HCT116 (cell line): ENCODE results near the gene LSAMP. TPM values are rescaled to one million over a fixed set of nuclear protein-coding genes. Genes with fewer than 3 reads are reported as not detected.

Source experiments
- ATAC-seq: fragments of 200-7000 bp; cut with Tn5 transposase; 2 replicates; pipeline ENCODE4 v1.9.1; 2020; ENCODE audit warnings: mild to moderate bottlenecking, moderate library complexity
- BruUV-seq: library from RNA; stranded (reverse); fragments of 400-500 nt; replicated peaks from 2 replicates; lab custom pipeline; 2021; lab: Mats Ljungman, UMichigan
- CTCF ChIA-PET: fragments of 300-600 bp; sonication (Branson Sonifier 250); formaldehyde crosslinking; loops from one replicate; lab custom pipeline; 2021; ENCODE audit warnings: antibody characterized with exemption; lab: Charles Lee
- POLR2A ChIA-PET: fragments of 300-600, 350-600 bp; sonication (Branson Sonifier 250); formaldehyde crosslinking; loops from one replicate; lab custom pipeline; 2021; ENCODE audit warnings: antibody characterized with exemption; lab: Charles Lee
- RAD21 ChIA-PET, 2 experiments: fragments of 300-600 bp; sonication (Branson Sonifier 250); formaldehyde crosslinking; loops; one replicate each; lab custom pipeline; 2023; ENCODE audit warnings: low total read pairs in 2 of 2; ENCODE audit not compliant: uncharacterized antibody in 2 of 2, unreplicated experiment in 2 of 2, low non-redundant PET in 1 of 2; lab: Charles Lee
- DNase-seq: peaks from one replicate; pipeline ENCODE4 v3.0.0-alpha.2; 2010; ENCODE audit warnings: low read depth, low spot score
- H2AFZ ChIP-seq: fragments of 200-600 bp; shearing (Covaris generic), sonication (generic); 2 replicates; pipeline ENCODE4 v1.6.1; 2017; ENCODE audit warnings: low read depth, mixed run types, mixed read lengths, antibody characterized with exemption, low read length; ENCODE audit not compliant: poor library complexity, severe bottlenecking
- H3K27ac ChIP-seq: 2 replicates; pipeline ENCODE4 v1.5.1; 2012; ENCODE audit warnings: low read depth, low read length
- H3K27me3 ChIP-seq: fragments of 200-600 bp; sonication (generic); 2 replicates; pipeline ENCODE4 v1.6.1; 2016; ENCODE audit warnings: mixed run types, low read length, mixed read lengths; ENCODE audit not compliant: insufficient read depth
- H3K36me3 ChIP-seq, 2 experiments: fragments of 200-500 bp in 1 of 2; fragments of 200-600 bp in 1 of 2; sonication (Bioruptor generic) in 1 of 2; sonication (generic) in 1 of 2; 2 replicates each; pipeline versions ENCODE4 v1.5.1 to v1.6.1; 2014 to 2016; ENCODE audit warnings: low read length in 2 of 2, inconsistent platforms in 1 of 2, mixed read lengths in 1 of 2, mixed run types in 1 of 2; ENCODE audit not compliant: insufficient read depth in 2 of 2, control insufficient read depth in 1 of 2
- H3K4me1 ChIP-seq, 2 experiments: fragments of 200-600 bp in 1 of 2; sonication (generic) in 1 of 2; 2 replicates each; pipeline versions ENCODE4 v1.5.1 to v1.6.1; 2012 to 2017; ENCODE audit warnings: low read length in 2 of 2, inconsistent platforms in 1 of 2, mild to moderate bottlenecking in 1 of 2, mixed read lengths in 1 of 2, mixed run types in 1 of 2, moderate library complexity in 1 of 2; ENCODE audit not compliant: insufficient read depth in 2 of 2, control insufficient read depth in 1 of 2
- H3K4me2 ChIP-seq: fragments of 200-600 bp; sonication (generic); 2 replicates; pipeline ENCODE4 v1.6.1; 2017; ENCODE audit warnings: mixed run types, low read length, mixed read lengths
- H3K4me3 ChIP-seq, 2 experiments: fragments of 200-600 bp in 1 of 2; sonication (generic) in 1 of 2; replicated peaks in 1 of 2; 2 replicates each; pipeline ENCODE4 v1.5.1; 2011 to 2016; ENCODE audit warnings: low read length in 2 of 2, control low read depth in 1 of 2, low read depth in 1 of 2, mild to moderate bottlenecking in 1 of 2, mixed read lengths in 1 of 2, mixed run types in 1 of 2
- H3K79me2 ChIP-seq: fragments of 200-600 bp; sonication (generic); 2 replicates; pipeline ENCODE4 v1.6.1; 2017; ENCODE audit warnings: mild to moderate bottlenecking, mixed run types, low read length, moderate library complexity, mixed read lengths; ENCODE audit not compliant: insufficient read depth
- H3K9ac ChIP-seq: fragments of 200-600 bp; sonication (generic); 2 replicates; pipeline ENCODE4 v1.6.1; 2016; ENCODE audit warnings: low read length, mixed read lengths
- H3K9me2 ChIP-seq: fragments of 200-600 bp; sonication (generic), shearing (Covaris generic); 2 replicates; pipeline ENCODE4 v1.6.1; 2017; ENCODE audit warnings: mixed run types, mild to moderate bottlenecking, moderate library complexity; ENCODE audit not compliant: insufficient read depth
- H3K9me3 ChIP-seq, 2 experiments: fragments of 200-500 bp in 1 of 2; fragments of 200-600 bp in 1 of 2; sonication (Bioruptor generic) in 1 of 2; sonication (generic) in 1 of 2; 2 replicates each; pipeline ENCODE4 v1.6.1; 2014 to 2017; ENCODE audit warnings: low read length in 2 of 2, mixed read lengths in 2 of 2, inconsistent platforms in 1 of 2, low read depth in 1 of 2, mild to moderate bottlenecking in 1 of 2, mixed run types in 1 of 2, moderate library complexity in 1 of 2; ENCODE audit not compliant: control insufficient read depth in 1 of 2, insufficient read depth in 1 of 2
- H4K20me1 ChIP-seq: fragments of 200-600 bp; sonication (generic), shearing (Covaris generic); 2 replicates; pipeline ENCODE4 v1.6.1; 2017; ENCODE audit warnings: mixed run types, mild to moderate bottlenecking, moderate library complexity; ENCODE audit not compliant: insufficient read depth
- CTCF ChIP-seq, 3 experiments: fragments of 200-600 bp in 1 of 3; sonication (generic) in 1 of 3; IDR thresholded peaks in 2 of 3; conservative IDR thresholded peaks in 1 of 3; 2 replicates each; pipeline ENCODE4 v1.5.1; 2012 to 2017; ENCODE audit warnings: low read depth in 2 of 3, low read length in 2 of 3, antibody characterized with exemption in 1 of 3, borderline replicate concordance in 1 of 3, control low read depth in 1 of 3, mild to moderate bottlenecking in 1 of 3, mixed read lengths in 1 of 3, mixed run types in 1 of 3, moderate library complexity in 1 of 3; ENCODE audit not compliant: insufficient read depth in 1 of 3
- EGR1 ChIP-seq: IDR thresholded peaks from 2 replicates; pipeline ENCODE4 v1.6.1; 2012; ENCODE audit warnings: low read depth
- JUND ChIP-seq: IDR thresholded peaks from 2 replicates; pipeline ENCODE4 v1.6.1; 2012
- MAX ChIP-seq: IDR thresholded peaks from 2 replicates; pipeline ENCODE4 v1.6.1; 2012
- POLR2A ChIP-seq: IDR thresholded peaks from 2 replicates; pipeline ENCODE4 v1.7.0; 2011; ENCODE audit warnings: borderline replicate concordance; ENCODE audit not compliant: insufficient read depth, insufficient read length; ENCODE audit errors: extremely low read depth
- RAD21 ChIP-seq: IDR thresholded peaks from 2 replicates; pipeline ENCODE4 v1.6.1; 2012; ENCODE audit warnings: low read depth, mild to moderate bottlenecking
- SIN3A ChIP-seq: IDR thresholded peaks from 2 replicates; pipeline ENCODE4 v1.6.1; 2012; ENCODE audit warnings: low read depth
- TCF7L2 ChIP-seq: IDR thresholded peaks from 2 replicates; pipeline ENCODE4 v1.7.0; 2011; ENCODE audit warnings: borderline replicate concordance, inconsistent platforms; ENCODE audit not compliant: insufficient read depth, insufficient read length; ENCODE audit errors: extremely low read depth
- ZNF274 ChIP-seq: fragments of 200-500 bp; sonication (Bioruptor generic); IDR thresholded peaks from 2 replicates; pipeline ENCODE4 v1.6.1; 2014; ENCODE audit warnings: mild to moderate bottlenecking, low read depth, low read length, inconsistent platforms
- intact Hi-C: fragments of 100-400 bp; cut with micrococcal nuclease; formaldehyde crosslinking; loops from 2 replicates; pipeline ENCODE4 v1.10.0; 2022
- total RNA-seq: library from RNA; stranded (reverse); gene quantifications from one replicate; pipeline ENCODE4 v1.2.1, GENCODE V29; 2021; ENCODE audit not compliant: unreplicated experiment

LSAMP gene
- total RNA-seq, 1 experiment from 2014 or later = 0.25 TPM

GRCh38 chr3:116181159-116181558, 264.1 kb downstream of the LSAMP start:
- ChIA-PET CTCF (no interaction called here), RAD21 (no interaction called here), POLR2A (no interaction called here)
- no peaks in the 10 kb centered on the region for H3K9me3 ChIP-seq
- H3K4me2 ChIP-seq = no peak overlapping the region
- H3K9ac ChIP-seq = no peak overlapping the region
- peaks cover 18% of the 10 kb centered on the region; the same call in 1 of the 2 replicates for H3K27me3 ChIP-seq
- no peak for DNase-seq
- H3K79me2 ChIP-seq = no peaks in the 10 kb centered on the region
- H3K9me2 ChIP-seq = no peaks in the 10 kb centered on the region
- H3K27ac ChIP-seq = no peak overlapping the region
- intact Hi-C loops = no loop called here
- no peaks in the 10 kb centered on the region for H3K4me1 ChIP-seq
- no peak for ATAC-seq
- no peaks in the 10 kb centered on the region for H3K36me3 ChIP-seq
- H2AFZ ChIP-seq = no peak overlapping the region
- no peak overlapping the region for H3K4me3 ChIP-seq
- TF ChIP-seq EGR1 (no peak), POLR2A (no peak), JUND (no peak), TCF7L2 (no peak), SIN3A (no peak), MAX (no peak), ZNF274 (no peak)
- no peaks in the 10 kb centered on the region for H4K20me1 ChIP-seq
- no TSS peak for BruUV-seq

- Histone ChIP-seq H3K9me2 (no peaks in the 10 kb centered on the region), H2AFZ (no peak overlapping the region), H4K20me1 (no peaks in the 10 kb centered on the region), H3K9ac (no peak overlapping the region), H3K4me1 (no peaks in the 10 kb centered on the region), H3K79me2 (no peaks in the 10 kb centered on the region), H3K9me3 (no peaks in the 10 kb centered on the region), H3K4me2 (no peak overlapping the region), H3K36me3 (no peaks in the 10 kb centered on the region), H3K27ac (no peak overlapping the region), H3K27me3 (peaks cover 12% of the 10 kb centered on the region; the same call in 1 of the 2 replicates), H3K4me3 (no peak overlapping the region)
- TF ChIP-seq CTCF (IDR thresholded peaks at IDR 0.05 in 2 of 3, conservative IDR thresholded peaks at IDR 0.05 in 1 of 3; ENCODE audit: borderline replicate concordance in 1 of 3, insufficient read depth in 1 of 3, low read depth in 2 of 3, low read length in 2 of 3) (no peak), EGR1 (no peak), SIN3A (no peak), RAD21 (no peak)
- ChIA-PET RAD21 (no interaction called here), POLR2A (no interaction called here), CTCF (no interaction called here)
- ATAC-seq (no peak), DNase-seq (no peak)
- BruUV-seq = no TSS peak
- intact Hi-C loops = no loop called here
These were observed 266.2 kb downstream of the LSAMP start for GRCh38 chr3:116179091-116179490.
